Hepatocyte (in vitro differentiated cells): ENCODE measurements around the gene H6PD. TPM values are rescaled to one million over a fixed set of nuclear protein-coding genes. Genes with fewer than 3 reads are reported as not detected.

Experiments
- DNase-seq: peaks from one replicate; pipeline ENCODE4 v3.0.0-alpha.2; 2016; ENCODE audit warnings: low spot score
- H2AFZ ChIP-seq: fragments of 200-600 bp; sonication (generic); 2 replicates; pipeline ENCODE4 v1.6.0; 2016; ENCODE audit warnings: antibody characterized with exemption, mild to moderate bottlenecking
- H3K27ac ChIP-seq: fragments of 200-600 bp; sonication (generic); 2 replicates; pipeline ENCODE4 v1.5.1; 2016; ENCODE audit warnings: mild to moderate bottlenecking
- H3K27me3 ChIP-seq: fragments of 200-600 bp; sonication (generic); 2 replicates; pipeline ENCODE4 v1.6.1; 2016
- H3K36me3 ChIP-seq: fragments of 200-600 bp; sonication (generic); replicated peaks from 2 replicates; pipeline ENCODE4 v1.5.1; 2016; ENCODE audit warnings: low read depth; ENCODE audit not compliant: insufficient read depth
- H3K4me1 ChIP-seq: fragments of 200-600 bp; sonication (generic); 2 replicates; pipeline ENCODE4 v1.5.1; 2016; ENCODE audit warnings: mild to moderate bottlenecking, moderate library complexity; ENCODE audit not compliant: insufficient read depth
- H3K4me2 ChIP-seq: fragments of 200-600 bp; sonication (generic); 2 replicates; pipeline ENCODE4 v1.6.0; 2016
- H3K4me3 ChIP-seq: fragments of 200-600 bp; sonication (generic); 2 replicates; pipeline ENCODE4 v1.5.1; 2016; ENCODE audit warnings: mild to moderate bottlenecking
- H3K79me2 ChIP-seq: fragments of 200-600 bp; sonication (generic); 2 replicates; pipeline ENCODE4 v1.6.0; 2017; ENCODE audit warnings: mild to moderate bottlenecking
- H3K9me2 ChIP-seq: fragments of 200-600 bp; sonication (generic); replicated peaks from 2 replicates; pipeline ENCODE4 v1.6.0; 2017; ENCODE audit warnings: mild to moderate bottlenecking; ENCODE audit not compliant: insufficient read depth
- H3K9me3 ChIP-seq: fragments of 200-600 bp; sonication (generic); 2 replicates; pipeline ENCODE4 v1.5.1; 2016; ENCODE audit warnings: low read depth, mild to moderate bottlenecking
- H4K20me1 ChIP-seq: fragments of 200-600 bp; sonication (generic); 2 replicates; pipeline ENCODE4 v1.6.0; 2016; ENCODE audit warnings: mild to moderate bottlenecking; ENCODE audit not compliant: insufficient read depth, poor library complexity, severe bottlenecking
- EZH2 ChIP-seq: fragments of 200-600 bp; sonication (generic); IDR thresholded peaks from 2 replicates; pipeline ENCODE4 v1.6.1; 2016; ENCODE audit warnings: antibody characterized with exemption, mild to moderate bottlenecking, borderline replicate concordance
- EZH2phosphoT487 ChIP-seq: fragments of 200-600 bp; sonication (generic); IDR thresholded peaks from one replicate; pipeline ENCODE4 v1.6.1; 2018; ENCODE audit warnings: antibody characterized with exemption, mild to moderate bottlenecking, low read depth, moderate library complexity; ENCODE audit not compliant: unreplicated experiment, severe bottlenecking
- WGBS: methylation state at CpG from one replicate; pipeline ENCODE4 v1.1.6; 2016; ENCODE audit warnings: low lambda C conversion rate; ENCODE audit errors: missing lambda C conversion rate; 5-methylcytosine and 5-hydroxymethylcytosine counted together
- polyA plus RNA-seq: library from polyadenylated mRNA; unstranded; fragments of >200 nt; fragmentation: Nextera tagmentation; extraction: Ambion mirVana; gene quantifications from 2 replicates; pipeline ENCODE4 v1.2.1, GENCODE V29; 2016
- total RNA-seq: library from RNA; depleted of rRNA; stranded (reverse); fragments of >200 nt; gene quantifications from 2 replicates; pipeline ENCODE4 v1.2.3, GENCODE V29; 2014
- TF ChIP-seq, protein P1 (sequence below): fragments of 200-600 bp; sonication (generic); IDR thresholded peaks from 2 replicates; pipeline ENCODE4 v1.5.1; 2016; ENCODE audit warnings: antibody characterized with exemption, mild to moderate bottlenecking; ENCODE audit not compliant: poor library complexity

Gene H6PD
- total and polyA plus RNA-seq, 2 experiments from 2014 or later, result 26.3 to 54.8 TPM

DNA sequence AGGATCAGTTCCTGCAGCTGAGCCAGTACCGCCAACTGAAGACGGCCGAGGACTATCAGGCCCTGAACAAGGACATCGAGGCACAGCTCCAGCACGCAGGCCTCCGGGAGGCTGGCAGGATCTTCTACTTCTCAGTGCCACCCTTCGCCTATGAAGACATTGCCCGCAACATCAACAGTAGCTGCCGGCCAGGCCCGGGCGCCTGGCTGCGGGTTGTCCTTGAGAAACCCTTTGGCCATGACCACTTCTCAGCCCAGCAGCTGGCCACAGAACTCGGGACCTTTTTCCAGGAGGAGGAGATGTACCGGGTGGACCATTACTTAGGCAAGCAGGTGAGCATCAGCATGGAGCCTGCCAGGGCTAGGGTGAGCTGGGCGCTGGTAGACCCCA is 10.7 kb downstream of the H6PD start:
- H3K4me1 ChIP-seq, result peaks cover 39% of the 10 kb centered on the region
- 98% methylated on average over 15 of the region's 15 CpGs for WGBS

DNA sequence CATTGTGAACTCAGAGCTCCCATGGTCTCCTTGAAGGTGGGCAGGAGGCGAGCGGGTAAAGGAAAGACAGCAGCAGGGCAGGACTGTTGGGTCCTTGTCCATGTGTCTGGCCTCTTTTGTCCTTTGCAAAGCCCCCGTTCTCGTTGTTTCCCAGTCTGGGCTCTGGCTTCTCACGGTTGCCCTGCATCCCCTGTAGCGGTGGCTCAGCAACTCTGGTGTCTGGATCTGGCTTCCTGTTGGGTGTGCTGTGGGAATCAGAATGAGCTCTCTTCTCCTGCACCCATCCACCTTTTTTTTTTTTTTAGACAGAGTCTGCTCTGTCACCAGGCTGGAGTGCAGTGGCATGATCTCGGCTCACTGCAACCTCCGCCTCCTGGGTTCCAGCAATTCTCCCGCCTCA is 11.1 kb downstream of the H6PD start:
- H3K4me1 ChIP-seq, result peaks cover 35% of the 10 kb centered on the region
- no peak overlapping the region for H3K4me3 ChIP-seq
- no peak for DNase-seq
- H3K27me3 ChIP-seq, result no peaks in the 10 kb centered on the region
- no peaks in the 10 kb centered on the region for H3K36me3 ChIP-seq
- no peak overlapping the region for H3K4me2 ChIP-seq
- no peaks in the 10 kb centered on the region for H3K9me3 ChIP-seq
- no peak overlapping the region for H2AFZ ChIP-seq
- no peaks in the 10 kb centered on the region for H4K20me1 ChIP-seq
- peaks cover 29% of the 10 kb centered on the region for H3K79me2 ChIP-seq
- WGBS, result 96% methylated on average over 9 of the region's 9 CpGs
- no peak overlapping the region for H3K27ac ChIP-seq
- TF ChIP-seq EZH2, result no peak
- TF ChIP-seq EZH2phosphoT487, result no peak
- TF ChIP-seq, protein P1, sequence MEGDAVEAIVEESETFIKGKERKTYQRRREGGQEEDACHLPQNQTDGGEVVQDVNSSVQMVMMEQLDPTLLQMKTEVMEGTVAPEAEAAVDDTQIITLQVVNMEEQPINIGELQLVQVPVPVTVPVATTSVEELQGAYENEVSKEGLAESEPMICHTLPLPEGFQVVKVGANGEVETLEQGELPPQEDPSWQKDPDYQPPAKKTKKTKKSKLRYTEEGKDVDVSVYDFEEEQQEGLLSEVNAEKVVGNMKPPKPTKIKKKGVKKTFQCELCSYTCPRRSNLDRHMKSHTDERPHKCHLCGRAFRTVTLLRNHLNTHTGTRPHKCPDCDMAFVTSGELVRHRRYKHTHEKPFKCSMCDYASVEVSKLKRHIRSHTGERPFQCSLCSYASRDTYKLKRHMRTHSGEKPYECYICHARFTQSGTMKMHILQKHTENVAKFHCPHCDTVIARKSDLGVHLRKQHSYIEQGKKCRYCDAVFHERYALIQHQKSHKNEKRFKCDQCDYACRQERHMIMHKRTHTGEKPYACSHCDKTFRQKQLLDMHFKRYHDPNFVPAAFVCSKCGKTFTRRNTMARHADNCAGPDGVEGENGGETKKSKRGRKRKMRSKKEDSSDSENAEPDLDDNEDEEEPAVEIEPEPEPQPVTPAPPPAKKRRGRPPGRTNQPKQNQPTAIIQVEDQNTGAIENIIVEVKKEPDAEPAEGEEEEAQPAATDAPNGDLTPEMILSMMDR, result no peak
- no peaks in the 10 kb centered on the region for H3K9me2 ChIP-seq

More for the DNA sequence above, 10.7 kb downstream of the H6PD start:
- no peak for DNase-seq
- Histone ChIP-seq H3K9me2 (no peaks in the 10 kb centered on the region), H3K27me3 (no peaks in the 10 kb centered on the region), H4K20me1 (no peaks in the 10 kb centered on the region), H3K27ac (no peak overlapping the region), H3K4me2 (no peak overlapping the region), H2AFZ (no peak overlapping the region), H3K79me2 (peaks cover 34% of the 10 kb centered on the region), H3K4me3 (no peak overlapping the region), H3K9me3 (no peaks in the 10 kb centered on the region), H3K36me3 (no peaks in the 10 kb centered on the region)
- no peak for TF ChIP-seq EZH2
- no peak for TF ChIP-seq EZH2phosphoT487
- TF ChIP-seq, protein P1, result no peak

DNA sequence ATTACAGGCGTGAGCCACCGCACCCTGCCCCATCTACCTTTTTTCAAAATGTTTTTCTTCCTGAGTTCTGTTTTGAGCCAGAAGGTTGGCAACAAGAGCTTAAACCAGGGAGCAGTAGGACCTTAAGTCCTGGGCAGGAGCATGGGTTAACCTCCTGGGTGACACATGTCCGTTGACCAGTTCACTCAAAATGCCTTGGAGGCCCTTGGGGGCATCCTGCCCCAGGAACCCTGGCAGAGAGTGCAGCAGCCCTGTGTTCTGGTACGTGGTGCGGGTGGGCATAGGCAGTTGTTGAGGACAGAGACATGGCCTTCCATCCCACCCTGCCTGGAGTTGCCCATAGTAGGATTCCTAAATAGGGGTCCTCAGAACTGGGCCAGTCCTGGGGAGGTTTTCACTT is 11.6 kb downstream of the H6PD start:
- peaks cover 33% of the 10 kb centered on the region for H3K4me1 ChIP-seq
- no peak overlapping the region for H3K4me2 ChIP-seq
- 92% methylated on average over 5 of the region's 5 CpGs for WGBS
- H2AFZ ChIP-seq, result no peak overlapping the region
- H3K79me2 ChIP-seq, result peaks cover 26% of the 10 kb centered on the region
- H3K9me2 ChIP-seq, result no peaks in the 10 kb centered on the region
- H4K20me1 ChIP-seq, result no peaks in the 10 kb centered on the region
- H3K9me3 ChIP-seq, result no peaks in the 10 kb centered on the region
- no peak for DNase-seq
- no peak overlapping the region for H3K4me3 ChIP-seq
- TF ChIP-seq EZH2, result no peak
- TF ChIP-seq, protein P1, result no peak
- no peak for TF ChIP-seq EZH2phosphoT487
- no peaks in the 10 kb centered on the region for H3K27me3 ChIP-seq
- H3K36me3 ChIP-seq, result no peaks in the 10 kb centered on the region
- H3K27ac ChIP-seq, result no peak overlapping the region
